Measurements from ENCODE around the gene HSPA6. TPM values are rescaled to one million over a fixed set of nuclear protein-coding genes. Genes with fewer than 3 reads are reported as not detected.

Gene HSPA6
- 0.90 TPM in 1 of 2 replicates, not detected in the other for total RNA-seq

DNA sequence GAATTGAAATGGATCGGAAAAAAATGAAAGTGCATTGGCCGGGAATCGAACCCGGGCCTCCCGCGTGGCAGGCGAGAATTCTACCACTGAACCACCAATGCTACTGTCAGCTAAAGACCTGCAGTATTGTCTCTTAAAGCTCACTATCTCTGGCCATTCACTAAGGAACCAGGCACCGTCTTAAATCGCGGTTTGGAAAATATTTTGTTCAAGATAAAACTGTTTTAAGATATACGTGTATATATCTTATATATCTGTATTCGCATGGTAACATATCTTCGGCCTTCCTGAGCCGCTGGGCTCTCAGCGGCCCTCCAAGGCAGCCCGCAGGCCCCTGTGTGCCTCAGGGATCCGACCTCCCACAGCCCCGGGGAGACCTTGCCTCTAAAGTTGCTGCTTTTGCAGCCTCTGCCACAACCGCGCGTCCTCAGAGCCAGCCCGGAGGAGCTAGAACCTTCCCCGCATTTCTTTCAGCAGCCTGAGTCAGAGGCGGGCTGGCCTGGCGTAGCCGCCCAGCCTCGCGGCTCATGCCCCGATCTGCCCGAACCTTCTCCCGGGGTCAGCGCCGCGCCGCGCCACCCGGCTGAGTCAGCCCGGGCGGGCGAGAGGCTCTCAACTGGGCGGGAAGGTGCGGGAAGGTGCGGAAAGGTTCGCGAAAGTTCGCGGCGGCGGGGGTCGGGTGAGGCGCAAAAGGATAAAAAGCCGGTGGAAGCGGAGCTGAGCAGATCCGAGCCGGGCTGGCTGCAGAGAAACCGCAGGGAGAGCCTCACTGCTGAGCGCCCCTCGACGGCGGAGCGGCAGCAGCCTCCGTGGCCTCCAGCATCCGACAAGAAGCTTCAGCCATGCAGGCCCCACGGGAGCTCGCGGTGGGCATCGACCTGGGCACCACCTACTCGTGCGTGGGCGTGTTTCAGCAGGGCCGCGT, at the start of gene HSPA6:
HSPA6 (plus strand) TSS at position 724 of the 925 bp plus-strand sequence; CDS start at position 843, 119 bp downstream.

DNA sequence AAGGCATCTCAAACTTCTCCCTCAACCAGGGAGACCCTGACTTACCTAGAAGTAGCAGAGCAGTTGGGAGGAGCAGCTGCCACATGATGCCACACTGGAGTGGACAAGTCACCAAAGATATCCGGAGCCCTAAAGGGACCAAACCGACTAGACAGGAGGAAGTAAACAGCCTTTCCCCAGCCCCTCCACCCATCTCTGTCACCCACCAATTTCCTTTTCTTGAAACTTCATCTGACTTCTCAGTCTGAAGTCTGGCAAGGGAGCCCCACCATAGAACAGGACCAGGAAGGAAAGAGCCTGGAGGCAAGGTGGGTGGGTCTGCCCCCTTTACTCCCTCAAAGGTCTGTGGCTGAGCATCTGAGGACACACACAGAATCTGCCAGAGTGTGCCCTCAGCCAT, 25.3 kb downstream of the HSPA6 start, which contains the start of gene FCGR3A:
FCGR3A (minus strand) TSS at position 167 of the 400 bp plus-strand sequence; CDS start at position 85, 82 bp downstream.

Other genes with a start within 250 kb of the HSPA6 start
- 0.90 and 1.1 TPM in 2 replicates for gene MPZ, start 214.6 kb upstream of the HSPA6 start, total RNA-seq
- gene SDHC, start 210.2 kb upstream of the HSPA6 start, total RNA-seq = 19.9 and 38.8 TPM in 2 replicates
- not detected in 2 replicates for gene CFAP126, start 156.7 kb upstream of the HSPA6 start, total RNA-seq
- not detected in 2 replicates for gene FCGR2A, start 19.1 kb upstream of the HSPA6 start, total RNA-seq
- gene FCGR3A, start 25.3 kb downstream of the HSPA6 start, total RNA-seq = not detected in 2 replicates
- not detected in 2 replicates for gene FCGR3B, start 106.6 kb downstream of the HSPA6 start, total RNA-seq
- not detected in 2 replicates for gene FCGR2B, start 138.6 kb downstream of the HSPA6 start, total RNA-seq
- gene FCRLA, start 182.7 kb downstream of the HSPA6 start, total RNA-seq = 2.3 TPM in 1 of 2 replicates, not detected in the other
- gene FCRLB, start 197.0 kb downstream of the HSPA6 start, total RNA-seq = 0.18 and 1.8 TPM in 2 replicates
- 11.7 and 36.8 TPM in 2 replicates for gene DUSP12, start 225.2 kb downstream of the HSPA6 start, total RNA-seq
- gene ATF6, start 241.8 kb downstream of the HSPA6 start, total RNA-seq = 20.0 and 23.3 TPM in 2 replicates

All from cardiac atrium fibroblast (primary cell).